Astrocyte (in vitro differentiated cells and primary cell): Measurements from ENCODE around the gene DYNLL1. TPM values are rescaled to one million over a fixed set of nuclear protein-coding genes. Genes with fewer than 3 reads are reported as not detected.

Experiments
- DNase-seq: peaks from one replicate; pipeline ENCODE4 v3.0.0-alpha.2; 2010; ENCODE audit warnings: low read depth
- FAIRE-seq: peaks from 2 replicates; lab custom pipeline; 2011; peaks lifted over from hg19 to GRCh38; lab: Jason Lieb, UNC
- H2AFZ ChIP-seq: 2 replicates; pipeline ENCODE4 v1.6.0; 2012; ENCODE audit warnings: low read depth, low read length, inconsistent platforms
- H3K27ac ChIP-seq: 2 replicates; pipeline ENCODE4 v1.5.1; 2011; ENCODE audit warnings: low read depth, low read length, inconsistent platforms
- H3K27me3 ChIP-seq: 2 replicates; pipeline ENCODE4 v1.6.0; 2011; ENCODE audit warnings: low read length, inconsistent platforms; ENCODE audit not compliant: insufficient read depth
- H3K36me3 ChIP-seq: 2 replicates; pipeline ENCODE4 v1.5.1; 2011; ENCODE audit warnings: low read length, inconsistent platforms; ENCODE audit not compliant: insufficient read depth
- H3K4me1 ChIP-seq: 2 replicates; pipeline ENCODE4 v1.5.1; 2011; ENCODE audit warnings: low read length, inconsistent platforms; ENCODE audit not compliant: insufficient read depth
- H3K4me2 ChIP-seq: 2 replicates; pipeline ENCODE4 v1.6.0; 2012; ENCODE audit warnings: low read length, inconsistent platforms
- H3K4me3 ChIP-seq: 2 replicates; pipeline ENCODE4 v1.5.1; 2011; ENCODE audit warnings: low read depth, mild to moderate bottlenecking, low read length, inconsistent platforms; ENCODE audit not compliant: insufficient read depth
- H3K79me2 ChIP-seq: 2 replicates; pipeline ENCODE4 v1.6.0; 2012; ENCODE audit warnings: mild to moderate bottlenecking, low read length, inconsistent platforms; ENCODE audit not compliant: insufficient read depth
- H3K9ac ChIP-seq: 2 replicates; pipeline ENCODE4 v1.6.0; 2012; ENCODE audit warnings: mild to moderate bottlenecking, low read length, inconsistent platforms
- H3K9me3 ChIP-seq: 2 replicates; pipeline ENCODE4 v1.5.1; 2012; ENCODE audit warnings: low read depth, mild to moderate bottlenecking, low read length, inconsistent platforms; ENCODE audit not compliant: insufficient read depth
- H4K20me1 ChIP-seq: 2 replicates; pipeline ENCODE4 v1.6.0; 2012; ENCODE audit warnings: low read length, inconsistent platforms; ENCODE audit not compliant: insufficient read depth
- H3K27ac Mint-ChIP-seq: one replicate; pipeline ENCODE4 v1.8.0; 2021; ENCODE audit warnings: mild to moderate bottlenecking, mixed read lengths; ENCODE audit not compliant: unreplicated experiment
- H3K27me3 Mint-ChIP-seq: one replicate; pipeline ENCODE4 v1.8.0; 2021; ENCODE audit warnings: low read depth, mixed read lengths; ENCODE audit not compliant: unreplicated experiment
- H3K36me3 Mint-ChIP-seq: one replicate; pipeline ENCODE4 v1.8.0; 2021; ENCODE audit warnings: low read depth, mixed read lengths; ENCODE audit not compliant: unreplicated experiment
- H3K4me1 Mint-ChIP-seq: one replicate; pipeline ENCODE4 v1.8.0; 2021; ENCODE audit warnings: low read depth, mixed read lengths; ENCODE audit not compliant: unreplicated experiment
- H3K4me3 Mint-ChIP-seq: one replicate; pipeline ENCODE4 v1.8.0; 2021; ENCODE audit warnings: mild to moderate bottlenecking, moderate library complexity, mixed read lengths; ENCODE audit not compliant: unreplicated experiment
- H3K9me3 Mint-ChIP-seq: one replicate; pipeline ENCODE4 v1.8.0; 2021; ENCODE audit warnings: mild to moderate bottlenecking, mixed read lengths; ENCODE audit not compliant: unreplicated experiment
- EZH2 ChIP-seq: IDR thresholded peaks from 2 replicates; pipeline ENCODE4 v1.6.1; 2012; ENCODE audit warnings: mild to moderate bottlenecking, low read length, inconsistent platforms; ENCODE audit not compliant: insufficient read depth
- total RNA-seq: library from RNA; stranded (reverse); gene quantifications from 2 replicates; pipeline ENCODE4 v1.2.1, GENCODE V29; 2021
- TF ChIP-seq, protein P1 (sequence below): IDR thresholded peaks from 2 replicates; pipeline ENCODE4 v1.5.1; 2011; ENCODE audit warnings: low read depth, mild to moderate bottlenecking, inconsistent platforms, low read length, moderate library complexity; ENCODE audit not compliant: insufficient read depth

Gene DYNLL1
- total RNA-seq, 1 donor from 2014 or later, result 500 TPM

DNA sequence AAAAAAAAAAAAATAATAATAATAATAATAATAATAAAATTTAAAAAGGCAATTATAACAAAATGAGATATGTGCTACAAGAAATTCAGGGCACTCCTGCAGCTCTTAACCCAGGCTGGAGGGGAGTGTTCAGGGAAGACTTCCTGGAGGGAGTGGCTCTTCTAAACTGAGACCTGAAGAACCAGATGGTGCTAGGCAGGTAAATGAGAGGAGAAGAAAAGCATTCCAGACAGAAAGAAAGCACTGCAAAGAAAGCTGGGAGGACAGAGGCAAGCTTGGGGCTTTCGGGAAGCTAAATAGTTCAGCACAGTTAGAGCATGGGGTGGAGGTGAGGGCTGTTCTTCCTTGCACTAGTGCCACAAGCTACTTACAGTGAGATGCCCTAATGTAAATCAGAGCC lies 16.5 kb upstream of the DYNLL1 start:
- no peak for TF ChIP-seq EZH2
- TF ChIP-seq, protein P1, sequence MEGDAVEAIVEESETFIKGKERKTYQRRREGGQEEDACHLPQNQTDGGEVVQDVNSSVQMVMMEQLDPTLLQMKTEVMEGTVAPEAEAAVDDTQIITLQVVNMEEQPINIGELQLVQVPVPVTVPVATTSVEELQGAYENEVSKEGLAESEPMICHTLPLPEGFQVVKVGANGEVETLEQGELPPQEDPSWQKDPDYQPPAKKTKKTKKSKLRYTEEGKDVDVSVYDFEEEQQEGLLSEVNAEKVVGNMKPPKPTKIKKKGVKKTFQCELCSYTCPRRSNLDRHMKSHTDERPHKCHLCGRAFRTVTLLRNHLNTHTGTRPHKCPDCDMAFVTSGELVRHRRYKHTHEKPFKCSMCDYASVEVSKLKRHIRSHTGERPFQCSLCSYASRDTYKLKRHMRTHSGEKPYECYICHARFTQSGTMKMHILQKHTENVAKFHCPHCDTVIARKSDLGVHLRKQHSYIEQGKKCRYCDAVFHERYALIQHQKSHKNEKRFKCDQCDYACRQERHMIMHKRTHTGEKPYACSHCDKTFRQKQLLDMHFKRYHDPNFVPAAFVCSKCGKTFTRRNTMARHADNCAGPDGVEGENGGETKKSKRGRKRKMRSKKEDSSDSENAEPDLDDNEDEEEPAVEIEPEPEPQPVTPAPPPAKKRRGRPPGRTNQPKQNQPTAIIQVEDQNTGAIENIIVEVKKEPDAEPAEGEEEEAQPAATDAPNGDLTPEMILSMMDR, result no peak
- no peak overlapping the region for H3K9ac ChIP-seq
- H3K4me3 ChIP-seq, result no peak overlapping the region
- peaks cover 4% of the 10 kb centered on the region for H3K79me2 ChIP-seq
- H3K27me3 ChIP-seq, result no peaks in the 10 kb centered on the region
- peaks cover 5% of the 10 kb centered on the region for H4K20me1 ChIP-seq
- H3K4me1 ChIP-seq, result peaks cover 5% of the 10 kb centered on the region
- Mint-ChIP-seq H3K27me3 (no peaks in the 10 kb centered on the region), H3K4me1 (peaks cover 16% of the 10 kb centered on the region), H3K4me3 (no peak overlapping the region), H3K9me3 (no peaks in the 10 kb centered on the region), H3K36me3 (peaks cover 8% of the 10 kb centered on the region), H3K27ac (no peak overlapping the region)
- H3K9me3 ChIP-seq, result no peaks in the 10 kb centered on the region
- FAIRE-seq (no peak), DNase-seq (no peak)
- no peaks in the 10 kb centered on the region for H3K36me3 ChIP-seq
- H3K4me2 ChIP-seq, result no peak overlapping the region
- no peak overlapping the region for H3K27ac ChIP-seq
- no peak overlapping the region for H2AFZ ChIP-seq

DNA sequence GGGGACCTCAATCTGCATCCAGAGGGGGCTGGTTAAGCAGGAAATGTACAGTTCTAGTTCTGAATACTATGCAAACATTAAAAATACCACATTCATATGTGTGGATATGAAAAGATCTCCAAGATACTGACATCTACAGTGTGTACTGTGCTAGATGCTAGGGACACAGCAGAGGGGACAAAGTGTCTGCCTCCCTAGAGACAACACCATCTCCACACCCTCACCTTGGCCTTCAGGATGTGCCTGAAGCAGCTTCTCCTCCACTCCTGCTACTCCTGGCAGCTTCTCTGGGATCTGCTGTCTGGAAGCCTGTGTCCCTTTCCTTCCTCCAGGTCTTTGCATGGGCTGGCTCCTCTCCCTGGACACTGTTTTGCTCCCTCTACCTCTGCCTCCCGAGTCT lies 15.7 kb upstream of the DYNLL1 start:
- Histone ChIP-seq H3K27ac (no peak overlapping the region), H3K9ac (no peak overlapping the region), H3K4me2 (no peak overlapping the region), H2AFZ (no peak overlapping the region), H3K27me3 (no peaks in the 10 kb centered on the region), H3K36me3 (no peaks in the 10 kb centered on the region), H3K4me3 (no peak overlapping the region), H3K9me3 (no peaks in the 10 kb centered on the region), H3K79me2 (peaks cover 2% of the 10 kb centered on the region), H4K20me1 (peaks cover 5% of the 10 kb centered on the region), H3K4me1 (no peaks in the 10 kb centered on the region)
- H3K27me3 Mint-ChIP-seq, result no peaks in the 10 kb centered on the region
- no peaks in the 10 kb centered on the region for H3K9me3 Mint-ChIP-seq
- H3K27ac Mint-ChIP-seq, result no peak overlapping the region
- H3K4me1 Mint-ChIP-seq, result peaks cover 8% of the 10 kb centered on the region
- no peak for DNase-seq
- TF ChIP-seq EZH2, result no peak
- TF ChIP-seq, protein P1, result no peak
- peaks cover 8% of the 10 kb centered on the region for H3K36me3 Mint-ChIP-seq
- no peak for FAIRE-seq
- H3K4me3 Mint-ChIP-seq, result no peak overlapping the region

DNA sequence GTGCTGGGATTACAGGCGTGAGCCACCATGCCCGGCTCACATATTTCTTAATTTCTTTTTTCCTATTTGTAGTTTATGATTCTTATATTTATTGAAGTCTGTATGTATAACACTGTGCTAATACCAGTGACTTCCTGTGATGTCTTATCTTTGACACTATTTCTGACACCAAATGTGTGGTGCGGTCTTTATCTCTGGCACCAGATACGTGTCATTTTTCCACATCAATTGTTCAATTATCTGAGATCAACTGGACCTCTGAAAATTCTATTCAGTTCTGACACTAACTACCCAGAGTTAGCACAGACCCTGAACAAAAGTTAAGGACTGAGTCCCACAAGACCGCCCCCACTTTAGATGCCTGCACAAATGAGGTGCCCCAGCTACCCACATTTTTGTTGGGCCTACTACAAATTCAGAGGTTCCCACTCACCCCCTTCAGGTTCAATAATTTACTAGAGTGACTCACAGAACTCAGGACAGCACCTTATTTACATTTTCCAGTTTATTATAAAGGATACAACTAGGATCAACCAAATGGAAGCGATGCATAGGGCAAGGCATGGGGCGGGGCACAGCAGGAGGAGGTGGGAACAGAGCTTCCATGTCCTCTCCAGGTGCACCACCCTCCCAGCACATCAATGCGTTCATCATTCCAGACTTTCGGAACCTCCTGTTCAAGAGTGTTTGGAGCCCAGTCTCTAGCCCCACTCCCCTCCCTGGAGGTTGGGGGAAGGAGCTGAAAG lies 14.7 kb upstream of the DYNLL1 start:
- H3K79me2 ChIP-seq, result no peaks in the 10 kb centered on the region
- no peak for DNase-seq
- FAIRE-seq, result no peak
- no peak overlapping the region for H3K4me3 ChIP-seq
- H2AFZ ChIP-seq, result no peak overlapping the region
- H3K4me1 ChIP-seq, result no peaks in the 10 kb centered on the region
- H3K27ac ChIP-seq, result no peak overlapping the region
- no peak overlapping the region for H3K27ac Mint-ChIP-seq
- H3K9me3 Mint-ChIP-seq, result no peaks in the 10 kb centered on the region
- H3K9me3 ChIP-seq, result no peaks in the 10 kb centered on the region
- H3K4me2 ChIP-seq, result no peak overlapping the region
- no peak overlapping the region for H3K9ac ChIP-seq
- H3K36me3 Mint-ChIP-seq, result peaks cover 8% of the 10 kb centered on the region
- H3K4me1 Mint-ChIP-seq, result peaks cover 2% of the 10 kb centered on the region
- no peaks in the 10 kb centered on the region for H3K36me3 ChIP-seq
- peaks cover 5% of the 10 kb centered on the region for H4K20me1 ChIP-seq
- no peak for TF ChIP-seq EZH2
- TF ChIP-seq, protein P1, result no peak
- no peak overlapping the region for H3K4me3 Mint-ChIP-seq
- H3K27me3 ChIP-seq, result no peaks in the 10 kb centered on the region
- H3K27me3 Mint-ChIP-seq, result no peaks in the 10 kb centered on the region
